Measurements from ENCODE around the gene AGPAT4.
"Not testable (repeated sequence)": the region's sequence is repeated elsewhere in the genome, so short reads cannot be mapped to it uniquely, and the experiment has no call there.

AGPAT4 gene

DNA sequence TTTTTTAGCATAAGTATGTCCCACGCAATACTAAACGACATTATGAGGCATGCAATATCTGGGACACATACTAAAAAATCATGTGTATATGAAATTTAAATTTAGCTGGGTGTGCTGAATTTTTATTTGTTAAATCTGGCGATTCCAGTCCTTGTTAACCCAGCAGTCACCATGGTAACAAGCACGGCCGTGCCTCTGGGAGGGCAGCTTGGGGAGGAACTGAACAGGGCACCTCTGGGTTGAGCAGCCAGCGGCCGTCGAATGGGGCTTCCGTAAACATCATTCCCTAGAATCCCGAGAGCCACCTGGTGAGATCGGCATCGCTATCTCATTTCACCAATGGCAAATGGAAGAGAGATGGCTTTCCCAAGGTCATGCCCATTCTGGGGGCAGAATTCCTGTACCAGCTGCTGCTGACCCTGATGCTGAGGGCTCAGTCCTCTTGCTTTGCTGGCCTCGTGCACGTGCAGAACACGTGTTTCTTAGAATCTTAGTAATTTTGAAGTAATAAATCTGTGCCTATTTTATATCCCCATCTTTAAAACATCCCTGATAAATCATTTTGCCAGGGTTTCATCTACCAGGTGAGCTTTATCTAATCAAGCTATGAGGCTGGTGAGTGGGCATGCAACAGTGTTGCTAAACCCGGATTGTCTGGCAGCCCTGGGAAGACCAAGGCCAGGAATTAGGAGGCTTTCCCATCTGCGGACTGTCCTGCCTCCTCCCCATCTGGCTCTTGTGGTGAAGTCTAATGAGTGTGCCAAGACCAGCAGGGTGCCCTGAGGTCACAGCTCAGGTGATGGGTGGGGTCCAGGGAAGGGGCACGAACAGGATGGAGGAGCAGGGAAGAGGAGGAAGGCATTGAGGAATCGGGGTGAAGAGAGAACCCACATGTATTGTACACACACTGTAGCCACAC lies 85.1 kb downstream of the AGPAT4 start:
- no peak for DNase-seq (ENCODE audit: low read depth)
- TF ChIP-seq, protein P1, sequence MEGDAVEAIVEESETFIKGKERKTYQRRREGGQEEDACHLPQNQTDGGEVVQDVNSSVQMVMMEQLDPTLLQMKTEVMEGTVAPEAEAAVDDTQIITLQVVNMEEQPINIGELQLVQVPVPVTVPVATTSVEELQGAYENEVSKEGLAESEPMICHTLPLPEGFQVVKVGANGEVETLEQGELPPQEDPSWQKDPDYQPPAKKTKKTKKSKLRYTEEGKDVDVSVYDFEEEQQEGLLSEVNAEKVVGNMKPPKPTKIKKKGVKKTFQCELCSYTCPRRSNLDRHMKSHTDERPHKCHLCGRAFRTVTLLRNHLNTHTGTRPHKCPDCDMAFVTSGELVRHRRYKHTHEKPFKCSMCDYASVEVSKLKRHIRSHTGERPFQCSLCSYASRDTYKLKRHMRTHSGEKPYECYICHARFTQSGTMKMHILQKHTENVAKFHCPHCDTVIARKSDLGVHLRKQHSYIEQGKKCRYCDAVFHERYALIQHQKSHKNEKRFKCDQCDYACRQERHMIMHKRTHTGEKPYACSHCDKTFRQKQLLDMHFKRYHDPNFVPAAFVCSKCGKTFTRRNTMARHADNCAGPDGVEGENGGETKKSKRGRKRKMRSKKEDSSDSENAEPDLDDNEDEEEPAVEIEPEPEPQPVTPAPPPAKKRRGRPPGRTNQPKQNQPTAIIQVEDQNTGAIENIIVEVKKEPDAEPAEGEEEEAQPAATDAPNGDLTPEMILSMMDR (IDR thresholded peaks at IDR 0.05; ENCODE audit: insufficient read depth, low read depth, low read length, missing control alignments), result no peak
- no peak overlapping the region for H3K4me3 ChIP-seq (ENCODE audit: low read length)

DNA sequence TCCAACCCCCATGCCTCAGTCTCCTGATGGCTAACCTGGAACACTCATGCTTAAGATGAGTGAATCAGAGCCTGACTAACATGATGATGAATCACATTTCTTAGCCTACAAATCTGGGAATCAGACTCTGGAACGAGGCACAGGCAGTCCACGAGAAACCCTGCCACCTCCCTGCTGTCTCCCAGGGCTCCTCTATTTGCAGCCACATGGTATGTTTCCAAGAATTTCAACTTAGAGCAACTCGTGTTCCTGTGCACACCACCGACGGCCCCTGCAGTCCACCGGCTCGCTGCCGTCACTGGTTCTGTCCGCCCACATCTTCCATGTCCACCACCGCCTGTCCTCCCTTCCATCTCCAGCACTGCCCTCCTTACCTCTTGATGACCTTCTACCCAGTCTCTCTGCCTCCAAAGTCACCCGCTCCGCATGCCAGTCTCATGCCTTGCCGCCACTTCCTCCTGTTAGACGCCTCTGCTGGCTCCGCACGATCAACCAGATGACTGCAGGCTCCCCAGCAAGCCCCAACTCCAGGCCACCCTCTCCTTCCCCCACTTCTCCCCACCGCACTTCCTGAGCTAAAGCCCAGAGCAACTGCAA lies 87.6 kb downstream of the AGPAT4 start:
- H3K4me3 ChIP-seq (ENCODE audit: low read length), result no peak overlapping the region
- TF ChIP-seq, protein P1 (IDR thresholded peaks at IDR 0.05; ENCODE audit: insufficient read depth, low read depth, low read length, missing control alignments), result no peak
- DNase-seq (ENCODE audit: low read depth), result peak; percentile 87

DNA sequence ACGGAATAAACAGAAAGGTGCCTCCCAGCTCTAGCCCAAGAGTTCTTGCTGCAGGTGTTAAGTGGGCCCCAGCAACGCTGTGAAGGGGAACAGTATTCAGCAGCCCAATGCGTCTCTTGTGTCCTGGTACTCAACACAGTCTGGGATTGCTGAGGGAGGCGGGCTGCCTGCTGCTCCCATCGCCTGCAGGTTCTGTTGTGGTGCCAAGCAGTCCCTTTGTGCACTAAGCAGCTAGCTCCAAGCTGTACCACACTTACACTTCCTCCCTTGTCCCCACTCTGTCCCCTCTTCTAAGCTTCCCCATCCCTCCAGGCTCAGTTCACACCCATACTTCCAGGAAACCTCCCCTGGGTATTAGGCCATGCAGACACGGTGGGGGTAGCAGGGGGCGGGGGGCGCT lies 92.7 kb downstream of the AGPAT4 start:
- TF ChIP-seq, protein P1 (IDR thresholded peaks at IDR 0.05; ENCODE audit: insufficient read depth, low read depth, low read length, missing control alignments), result no peak
- no peak for DNase-seq (ENCODE audit: low read depth)
- no peak overlapping the region for H3K4me3 ChIP-seq (ENCODE audit: low read length)

DNA sequence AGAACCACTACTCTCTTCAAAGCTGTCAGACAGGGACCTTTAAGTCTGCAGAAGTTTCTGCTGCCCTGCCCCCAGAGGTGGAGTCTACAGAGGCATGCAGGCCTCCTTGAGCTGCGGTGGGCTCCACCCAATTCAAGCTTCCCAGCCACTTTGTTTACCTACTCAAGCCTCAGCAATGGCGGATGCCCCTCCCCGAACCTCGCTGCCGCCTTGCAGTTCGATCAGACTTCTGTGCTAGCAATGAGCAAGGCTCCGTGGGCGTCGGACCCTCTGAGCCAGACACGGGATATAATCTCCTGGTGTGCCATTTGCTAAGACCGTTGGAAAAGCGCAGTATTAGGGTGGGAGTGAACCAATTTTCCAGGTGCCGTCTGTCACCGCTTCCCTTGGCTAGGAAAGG lies 95.7 kb downstream of the AGPAT4 start:
- not testable (repeated sequence) for DNase-seq (ENCODE audit: low read depth); H3K4me3 ChIP-seq (ENCODE audit: low read length)

DNA sequence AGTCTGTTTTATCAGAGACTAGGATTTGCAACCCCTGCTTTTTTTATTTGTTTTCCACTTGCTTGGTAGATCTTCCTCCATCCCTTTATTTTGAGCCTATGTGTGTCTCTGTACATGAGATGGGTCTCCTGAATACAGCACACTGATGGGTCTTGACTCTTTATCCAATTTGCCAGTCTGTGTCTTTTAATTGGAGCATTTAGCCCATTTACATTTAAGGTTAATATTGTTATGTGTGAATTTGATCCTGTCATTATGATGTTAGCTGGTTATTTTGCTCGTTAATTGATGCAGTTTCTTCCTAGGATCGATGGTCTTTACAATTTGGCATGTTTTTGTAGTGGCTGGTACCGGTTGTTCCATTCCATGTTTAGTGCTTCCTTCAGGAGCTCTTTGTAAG lies 97.4 kb downstream of the AGPAT4 start:
- H3K4me3 ChIP-seq (ENCODE audit: low read length); DNase-seq (ENCODE audit: low read depth): not testable (repeated sequence)

DNA sequence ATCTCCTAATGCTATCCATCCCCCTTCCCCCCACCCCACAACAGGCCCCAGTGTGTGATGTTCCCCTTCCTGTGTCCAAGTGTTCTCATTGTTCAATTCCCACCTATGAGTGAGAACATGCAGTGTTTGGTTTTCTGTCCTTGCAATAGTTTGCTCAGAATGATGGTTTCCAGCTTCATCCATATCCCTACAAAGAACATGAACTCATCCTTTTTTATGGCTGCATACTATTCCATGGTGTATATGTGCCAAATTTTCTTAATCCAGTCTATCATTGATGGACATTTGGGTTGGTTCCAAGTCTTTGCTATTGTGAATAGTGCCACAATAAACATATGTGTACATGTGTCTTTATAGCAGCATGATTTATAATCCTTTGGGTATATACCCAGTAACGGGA lies 101.1 kb downstream of the AGPAT4 start:
- not testable (repeated sequence) for DNase-seq (ENCODE audit: low read depth); H3K4me3 ChIP-seq (ENCODE audit: low read length)

DNA sequence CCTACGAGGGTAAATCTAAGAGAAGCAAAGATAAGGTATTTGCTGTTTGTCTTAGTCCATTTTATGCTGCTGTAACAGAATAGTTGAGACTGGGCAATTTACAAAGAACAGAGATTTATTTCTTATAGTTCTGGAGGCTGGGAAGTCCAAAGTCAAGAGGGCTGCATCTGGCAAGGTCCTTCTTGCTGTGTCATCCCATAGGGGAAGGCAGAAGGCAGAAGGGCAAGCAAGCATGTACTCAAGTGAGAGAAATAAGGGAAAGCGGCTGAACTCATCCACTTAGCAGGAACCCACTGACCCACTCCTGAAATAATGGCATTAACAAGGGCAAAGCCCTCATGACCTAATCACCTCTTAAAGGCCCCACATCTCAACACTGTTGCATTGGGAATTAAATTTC lies 102.7 kb downstream of the AGPAT4 start:
- TF ChIP-seq, protein P1 (IDR thresholded peaks at IDR 0.05; ENCODE audit: insufficient read depth, low read depth, low read length, missing control alignments), result no peak
- H3K4me3 ChIP-seq (ENCODE audit: low read length), result no peak overlapping the region
- DNase-seq (ENCODE audit: low read depth), result no peak

DNA sequence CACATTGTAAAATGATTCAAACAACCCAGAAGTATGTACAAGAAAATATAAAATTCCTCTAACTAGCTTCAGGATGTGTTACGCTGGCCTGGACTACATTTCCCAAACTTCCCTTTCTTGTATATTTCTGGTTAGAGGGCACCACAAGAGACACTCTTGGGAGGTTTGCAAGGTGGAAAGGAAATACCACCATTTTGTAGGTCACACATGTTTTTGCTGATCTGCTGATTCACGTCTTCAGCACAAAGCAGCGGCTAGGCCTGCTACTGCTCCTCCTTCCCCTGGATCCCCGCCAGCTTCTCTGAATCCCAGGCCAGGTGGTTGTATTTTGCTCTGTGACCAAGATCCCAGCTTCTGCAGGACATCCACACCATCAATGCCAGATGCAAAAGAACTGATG lies 104.2 kb downstream of the AGPAT4 start:
- no peak overlapping the region for H3K4me3 ChIP-seq (ENCODE audit: low read length)
- peak; percentile 74 for DNase-seq (ENCODE audit: low read depth)

More for the DNA sequence above, 104.2 kb downstream of the AGPAT4 start:
- TF ChIP-seq, protein P1 (IDR thresholded peaks at IDR 0.05; ENCODE audit: insufficient read depth, low read depth, low read length, missing control alignments), result no peak
